Neutrophil (primary cell): ENCODE data around the gene PCDHA10.
"Not testable (repeated sequence)": the region's sequence is repeated elsewhere in the genome, so short reads cannot be mapped to it uniquely, and the experiment has no call there.

Experiments used
- H3K27ac ChIP-seq: fragments of 200-600 bp; sonication (generic); 2 replicates; pipeline ENCODE4 v1.5.1; 2016; ENCODE audit warnings: mild to moderate bottlenecking, moderate library complexity
- H3K27me3 ChIP-seq: fragments of 200-600 bp; sonication (generic); 2 replicates; pipeline ENCODE4 v1.6.0; 2016; ENCODE audit warnings: mild to moderate bottlenecking
- H3K36me3 ChIP-seq: fragments of 200-600 bp; sonication (generic); 2 replicates; pipeline ENCODE4 v1.5.1; 2017
- H3K4me1 ChIP-seq, 2 experiments: fragments of 200-600 bp in 1 of 2; sonication (generic) in 1 of 2; 1 replicate in 1 of 2; 2 replicates in 1 of 2; pipeline versions ENCODE4 v1.5.1 to v1.6.1; 2013 to 2016; ENCODE audit warnings: low read depth in 1 of 2, low read length in 1 of 2, mild to moderate bottlenecking in 1 of 2, moderate library complexity in 1 of 2; ENCODE audit not compliant: control insufficient read depth in 1 of 2, insufficient read depth in 1 of 2
- H3K4me3 ChIP-seq, 2 experiments: fragments of 200-600 bp in 1 of 2; sonication (generic) in 1 of 2; 1 replicate in 1 of 2; 2 replicates in 1 of 2; pipeline ENCODE4 v1.5.1; 2013 to 2016; ENCODE audit warnings: low read depth in 1 of 2, low read length in 1 of 2, mild to moderate bottlenecking in 1 of 2, moderate library complexity in 1 of 2
- H3K9me3 ChIP-seq: fragments of 200-600 bp; sonication (generic); 2 replicates; pipeline ENCODE4 v1.5.1; 2016
- TF ChIP-seq, protein P1 (sequence below): fragments of 200-600 bp; sonication (generic); IDR thresholded peaks from 2 replicates; pipeline ENCODE4 v1.5.1; 2016; ENCODE audit warnings: antibody characterized with exemption

PCDHA10 gene, protein sequence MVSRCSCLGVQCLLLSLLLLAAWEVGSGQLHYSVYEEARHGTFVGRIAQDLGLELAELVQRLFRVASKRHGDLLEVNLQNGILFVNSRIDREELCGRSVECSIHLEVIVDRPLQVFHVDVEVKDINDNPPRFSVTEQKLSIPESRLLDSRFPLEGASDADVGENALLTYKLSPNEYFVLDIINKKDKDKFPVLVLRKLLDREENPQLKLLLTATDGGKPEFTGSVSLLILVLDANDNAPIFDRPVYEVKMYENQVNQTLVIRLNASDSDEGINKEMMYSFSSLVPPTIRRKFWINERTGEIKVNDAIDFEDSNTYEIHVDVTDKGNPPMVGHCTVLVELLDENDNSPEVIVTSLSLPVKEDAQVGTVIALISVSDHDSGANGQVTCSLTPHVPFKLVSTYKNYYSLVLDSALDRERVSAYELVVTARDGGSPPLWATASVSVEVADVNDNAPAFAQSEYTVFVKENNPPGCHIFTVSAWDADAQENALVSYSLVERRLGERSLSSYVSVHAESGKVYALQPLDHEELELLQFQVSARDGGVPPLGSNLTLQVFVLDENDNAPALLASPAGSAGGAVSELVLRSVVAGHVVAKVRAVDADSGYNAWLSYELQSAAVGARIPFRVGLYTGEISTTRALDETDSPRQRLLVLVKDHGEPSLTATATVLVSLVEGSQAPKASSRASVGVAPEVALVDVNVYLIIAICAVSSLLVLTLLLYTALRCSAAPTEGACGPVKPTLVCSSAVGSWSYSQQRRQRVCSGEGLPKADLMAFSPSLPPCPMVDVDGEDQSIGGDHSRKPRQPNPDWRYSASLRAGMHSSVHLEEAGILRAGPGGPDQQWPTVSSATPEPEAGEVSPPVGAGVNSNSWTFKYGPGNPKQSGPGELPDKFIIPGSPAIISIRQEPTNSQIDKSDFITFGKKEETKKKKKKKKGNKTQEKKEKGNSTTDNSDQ

DNA sequence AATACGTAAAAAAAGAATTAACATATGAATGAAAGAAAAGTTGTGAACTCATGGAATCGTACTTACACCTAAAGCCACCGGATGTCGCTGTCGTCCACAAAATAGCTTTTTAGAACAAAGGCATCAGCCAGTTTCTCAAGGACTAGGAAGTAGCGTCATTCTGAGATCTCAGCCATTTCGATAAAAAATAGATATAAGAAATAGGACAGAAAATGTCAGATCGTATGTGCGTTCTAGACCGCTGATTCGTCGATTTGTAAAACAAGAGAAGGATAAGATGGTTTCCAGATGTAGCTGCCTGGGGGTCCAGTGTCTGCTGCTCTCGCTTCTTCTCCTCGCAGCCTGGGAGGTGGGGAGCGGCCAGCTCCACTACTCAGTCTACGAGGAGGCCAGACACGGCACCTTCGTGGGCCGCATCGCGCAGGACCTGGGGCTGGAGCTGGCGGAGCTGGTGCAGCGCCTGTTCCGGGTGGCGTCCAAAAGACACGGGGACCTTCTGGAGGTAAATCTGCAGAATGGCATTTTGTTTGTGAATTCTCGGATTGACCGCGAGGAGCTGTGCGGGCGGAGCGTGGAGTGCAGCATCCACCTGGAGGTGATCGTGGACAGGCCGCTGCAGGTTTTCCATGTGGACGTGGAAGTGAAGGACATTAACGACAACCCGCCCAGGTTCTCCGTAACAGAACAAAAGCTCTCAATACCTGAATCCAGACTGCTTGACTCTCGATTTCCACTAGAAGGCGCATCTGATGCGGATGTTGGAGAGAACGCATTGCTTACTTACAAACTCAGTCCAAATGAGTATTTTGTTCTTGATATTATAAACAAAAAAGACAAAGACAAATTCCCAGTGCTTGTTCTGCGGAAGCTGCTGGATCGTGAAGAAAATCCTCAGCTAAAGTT is at the start of gene PCDHA10:
Gene PCDHA10, plus strand, starts transcription at position 126 of the 903 bp plus-strand sequence. Its CDS starts 152 bp downstream, at position 278.
- no peaks in the 10 kb centered on the region for H3K4me1 ChIP-seq
- H3K27ac ChIP-seq: no peak within 1 kb of the TSS
- TF ChIP-seq, protein P1, sequence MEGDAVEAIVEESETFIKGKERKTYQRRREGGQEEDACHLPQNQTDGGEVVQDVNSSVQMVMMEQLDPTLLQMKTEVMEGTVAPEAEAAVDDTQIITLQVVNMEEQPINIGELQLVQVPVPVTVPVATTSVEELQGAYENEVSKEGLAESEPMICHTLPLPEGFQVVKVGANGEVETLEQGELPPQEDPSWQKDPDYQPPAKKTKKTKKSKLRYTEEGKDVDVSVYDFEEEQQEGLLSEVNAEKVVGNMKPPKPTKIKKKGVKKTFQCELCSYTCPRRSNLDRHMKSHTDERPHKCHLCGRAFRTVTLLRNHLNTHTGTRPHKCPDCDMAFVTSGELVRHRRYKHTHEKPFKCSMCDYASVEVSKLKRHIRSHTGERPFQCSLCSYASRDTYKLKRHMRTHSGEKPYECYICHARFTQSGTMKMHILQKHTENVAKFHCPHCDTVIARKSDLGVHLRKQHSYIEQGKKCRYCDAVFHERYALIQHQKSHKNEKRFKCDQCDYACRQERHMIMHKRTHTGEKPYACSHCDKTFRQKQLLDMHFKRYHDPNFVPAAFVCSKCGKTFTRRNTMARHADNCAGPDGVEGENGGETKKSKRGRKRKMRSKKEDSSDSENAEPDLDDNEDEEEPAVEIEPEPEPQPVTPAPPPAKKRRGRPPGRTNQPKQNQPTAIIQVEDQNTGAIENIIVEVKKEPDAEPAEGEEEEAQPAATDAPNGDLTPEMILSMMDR: no peak
- peaks cover 6% of the 10 kb centered on the region for H3K9me3 ChIP-seq
- no peak within 1 kb of the TSS for H3K4me3 ChIP-seq
- H3K27me3 ChIP-seq: peaks cover 18% of the 10 kb centered on the region
- H3K36me3 ChIP-seq: no peaks in the 10 kb centered on the region

DNA sequence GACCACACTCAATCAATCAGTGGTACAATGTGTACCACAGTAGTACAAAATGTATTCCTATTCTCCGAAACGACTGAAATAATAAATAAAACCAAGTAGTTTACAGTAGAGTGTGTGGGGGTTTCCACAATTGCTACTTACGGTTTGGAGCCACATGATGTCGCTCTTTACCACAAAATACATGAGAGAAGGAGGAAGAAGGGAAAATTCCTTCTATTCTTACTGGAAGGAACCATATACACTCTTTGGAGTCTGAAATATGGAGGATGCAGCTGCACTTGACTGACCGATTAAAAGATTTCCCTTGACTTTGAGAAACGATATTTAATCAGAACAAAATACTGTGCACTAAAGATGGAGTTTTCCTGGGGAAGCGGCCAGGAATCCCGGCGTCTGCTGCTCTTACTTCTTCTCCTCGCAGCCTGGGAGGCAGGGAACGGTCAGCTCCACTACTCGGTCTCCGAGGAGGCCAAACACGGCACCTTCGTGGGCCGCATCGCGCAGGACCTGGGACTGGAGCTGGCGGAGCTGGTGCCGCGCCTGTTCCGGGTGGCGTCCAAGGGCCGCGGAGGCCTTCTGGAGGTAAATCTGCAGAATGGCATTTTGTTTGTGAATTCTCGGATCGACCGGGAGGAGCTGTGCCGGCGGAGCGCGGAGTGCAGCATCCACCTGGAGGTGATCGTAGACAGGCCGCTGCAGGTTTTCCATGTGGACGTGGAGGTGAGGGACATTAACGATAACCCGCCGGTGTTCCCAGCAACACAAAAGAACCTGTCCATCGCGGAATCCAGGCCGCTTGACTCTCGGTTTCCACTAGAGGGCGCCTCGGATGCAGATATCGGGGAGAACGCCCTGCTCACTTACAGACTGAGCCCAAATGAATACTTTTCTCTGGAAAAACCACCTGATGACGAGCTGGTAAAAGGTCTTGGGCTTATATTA is 48.6 kb upstream of the PCDHA10 start, which contains the start of gene PCDHA4:
Gene PCDHA4, plus strand, starts transcription at position 235 of the 942 bp plus-strand sequence.
- no peaks in the 10 kb centered on the region for H3K36me3 ChIP-seq
- H3K27ac ChIP-seq: no peak within 1 kb of the TSS
- TF ChIP-seq, protein P1: no peak
- no peaks in the 10 kb centered on the region for H3K4me1 ChIP-seq
- H3K27me3 ChIP-seq: peaks cover 10% of the 10 kb centered on the region
- H3K4me3 ChIP-seq: no peak within 1 kb of the TSS
- H3K9me3 ChIP-seq: peaks cover 10% of the 10 kb centered on the region

DNA sequence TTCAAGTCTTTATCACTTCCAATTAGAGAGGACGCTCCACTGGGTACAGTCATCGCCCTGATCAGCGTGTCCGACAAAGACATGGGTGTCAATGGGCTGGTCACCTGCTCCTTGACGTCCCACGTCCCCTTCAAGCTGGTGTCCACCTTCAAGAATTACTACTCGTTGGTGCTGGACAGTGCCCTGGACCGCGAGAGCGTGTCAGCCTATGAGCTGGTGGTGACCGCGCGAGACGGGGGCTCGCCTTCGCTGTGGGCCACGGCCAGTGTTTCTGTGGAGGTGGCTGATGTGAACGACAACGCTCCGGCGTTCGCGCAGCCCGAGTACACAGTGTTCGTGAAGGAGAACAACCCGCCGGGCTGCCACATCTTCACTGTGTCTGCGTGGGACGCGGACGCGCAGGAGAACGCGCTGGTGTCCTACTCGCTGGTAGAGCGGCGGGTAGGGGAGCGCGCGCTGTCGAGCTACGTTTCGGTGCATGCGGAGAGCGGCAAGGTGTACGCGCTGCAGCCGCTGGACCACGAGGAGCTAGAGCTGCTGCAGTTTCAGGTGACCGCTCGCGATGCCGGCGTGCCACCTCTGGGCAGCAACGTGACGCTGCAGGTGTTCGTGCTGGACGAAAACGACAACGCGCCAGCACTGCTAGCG is 47.3 kb upstream of the PCDHA10 start:
- H3K27ac ChIP-seq, H3K4me3 ChIP-seq, H3K9me3 ChIP-seq, H3K36me3 ChIP-seq, H3K4me1 ChIP-seq: not testable (repeated sequence)
- H3K27me3 ChIP-seq: peaks cover 10% of the 10 kb centered on the region

DNA sequence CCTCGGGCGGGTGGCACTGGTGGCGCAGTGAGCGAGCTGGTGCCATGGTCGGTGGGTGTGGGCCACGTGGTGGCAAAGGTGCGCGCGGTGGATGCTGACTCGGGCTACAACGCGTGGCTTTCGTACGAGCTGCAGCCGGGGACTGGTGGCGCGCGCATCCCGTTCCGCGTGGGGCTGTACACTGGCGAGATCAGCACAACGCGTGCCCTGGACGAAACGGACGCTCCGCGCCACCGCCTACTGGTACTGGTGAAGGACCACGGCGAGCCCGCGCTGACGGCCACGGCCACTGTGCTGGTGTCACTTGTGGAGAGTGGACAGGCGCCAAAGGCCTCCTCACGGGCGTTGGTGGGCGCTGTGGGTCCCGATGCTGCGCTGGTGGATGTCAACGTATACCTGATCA is 46.8 kb upstream of the PCDHA10 start:
- no peaks in the 10 kb centered on the region for H3K4me1 ChIP-seq
- H3K27me3 ChIP-seq: peaks cover 10% of the 10 kb centered on the region
- no peaks in the 10 kb centered on the region for H3K9me3 ChIP-seq
- H3K27ac ChIP-seq: no peak overlapping the region
- H3K36me3 ChIP-seq: no peaks in the 10 kb centered on the region
- TF ChIP-seq, protein P1: no peak
- no peak overlapping the region for H3K4me3 ChIP-seq
